Measurements from ENCODE around the gene SCGB1D1. TPM values are rescaled to one million over a fixed set of nuclear protein-coding genes. Genes with fewer than 3 reads are reported as not detected.
"Not testable (repeated sequence)": the region's sequence is repeated elsewhere in the genome, so short reads cannot be mapped to it uniquely, and the experiment has no call there.

Gene SCGB1D1
- total RNA-seq, 1 experiment from 2014 or later = not detected

GRCh38 chr11:62202910-62203309, 12.9 kb downstream of the SCGB1D1 start:
- in situ Hi-C loops (cut with HindIII; ENCODE audit: low pct_unique_long_range_greater_than_20kb, low sequenced_read_pairs) = no loop called here
- DNase-seq (ENCODE audit: low read depth, low spot score) = no peak

- no peak for DNase-seq (ENCODE audit: low read depth, low spot score)
- in situ Hi-C loops (cut with HindIII; ENCODE audit: low pct_unique_long_range_greater_than_20kb, low sequenced_read_pairs) = no loop called here
Observed at GRCh38 chr11:62204430-62204829, 14.4 kb downstream of the SCGB1D1 start.

DNA sequence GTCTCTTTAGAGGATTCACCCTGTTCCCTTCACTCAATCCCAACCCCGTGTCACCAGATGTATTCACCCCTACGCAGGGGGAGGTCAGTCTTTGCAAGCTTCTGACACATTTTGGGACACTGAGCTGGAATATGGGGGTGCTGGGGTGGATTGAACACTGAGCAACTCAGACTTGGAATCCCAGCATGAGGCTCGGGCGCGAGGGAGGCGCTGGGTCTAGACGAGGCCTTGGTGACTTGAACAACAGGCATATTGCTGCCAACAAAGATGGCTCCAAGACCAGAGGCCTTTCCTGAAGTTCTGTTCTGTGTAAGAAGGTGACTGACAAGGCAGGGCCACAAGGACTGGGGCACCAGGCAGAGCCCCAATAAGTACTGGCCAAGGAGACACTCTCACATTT, 15.4 kb downstream of the SCGB1D1 start:
- DNase-seq (ENCODE audit: low read depth, low spot score) = no peak
- in situ Hi-C loops (cut with HindIII; ENCODE audit: low pct_unique_long_range_greater_than_20kb, low sequenced_read_pairs) = no loop called here

DNA sequence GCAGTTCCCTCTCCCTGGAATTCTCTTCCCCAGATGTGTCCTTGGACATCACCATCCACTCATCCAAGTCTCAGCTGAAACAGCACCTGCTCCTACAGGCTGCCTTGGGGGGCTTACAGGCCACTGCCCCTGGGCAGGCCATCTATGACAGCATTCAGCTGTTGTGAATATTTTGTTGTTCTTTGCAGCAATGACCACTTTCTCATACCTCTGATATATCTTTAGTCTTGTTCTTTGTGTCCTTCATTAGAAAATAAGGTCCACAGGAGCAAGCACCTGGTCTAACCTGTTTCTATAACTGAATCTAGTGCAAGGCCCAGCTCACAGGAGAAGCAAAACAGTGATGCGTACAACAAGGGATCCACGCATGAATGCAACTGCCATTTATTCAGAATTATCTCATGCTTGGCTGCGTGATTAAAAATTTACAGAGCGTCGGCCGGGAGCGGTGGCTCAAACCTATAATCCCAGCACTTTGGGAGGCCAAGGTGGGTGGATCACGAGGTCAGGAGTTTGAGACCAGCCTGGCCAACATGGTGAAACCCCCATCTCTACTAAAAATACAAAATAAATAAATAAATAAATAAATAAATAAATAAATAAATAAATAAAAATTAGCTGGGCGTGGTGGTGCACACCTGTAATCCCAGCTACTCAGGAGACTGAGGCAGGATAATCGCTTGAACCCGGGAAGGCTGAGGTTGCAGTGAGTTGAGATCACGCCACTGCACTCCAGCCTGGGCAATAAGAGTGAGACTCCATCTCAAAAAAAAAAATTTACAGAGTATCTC, 16.5 kb downstream of the SCGB1D1 start:
- DNase-seq (ENCODE audit: low read depth, low spot score); in situ Hi-C loops (cut with HindIII; ENCODE audit: low pct_unique_long_range_greater_than_20kb, low sequenced_read_pairs): not testable (repeated sequence)

GRCh38 chr11:62208785-62209144, 18.7 kb downstream of the SCGB1D1 start:
- no peak for DNase-seq (ENCODE audit: low read depth, low spot score)
- in situ Hi-C loops (cut with HindIII; ENCODE audit: low pct_unique_long_range_greater_than_20kb, low sequenced_read_pairs) = no loop called here

DNA sequence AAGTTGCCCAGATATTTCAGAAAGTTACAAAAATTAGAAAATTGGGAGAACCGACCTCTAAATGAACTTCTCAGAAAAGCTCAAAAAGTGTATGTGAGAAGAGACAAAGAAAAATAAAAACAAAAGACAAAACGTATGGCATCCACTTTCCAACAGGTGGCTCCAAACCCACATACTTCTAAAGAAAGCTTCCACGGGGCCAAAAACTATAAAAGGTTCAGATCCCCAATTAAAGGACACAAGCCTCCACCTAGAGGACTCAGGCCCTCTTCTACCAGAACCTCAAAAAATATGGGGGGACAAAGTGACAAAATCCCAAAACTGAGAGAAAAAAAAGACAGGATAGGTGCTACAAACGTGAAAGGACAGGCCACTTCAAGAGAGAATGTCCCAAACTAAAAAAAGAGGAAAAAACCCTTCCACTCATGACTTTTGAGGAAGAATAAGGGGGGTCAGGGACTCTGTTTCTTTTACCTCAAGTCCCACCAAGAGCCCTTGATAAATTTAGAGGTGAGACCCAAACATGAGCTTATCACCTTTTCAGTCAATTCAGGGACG, 27.3 kb downstream of the SCGB1D1 start:
- in situ Hi-C loops (cut with HindIII; ENCODE audit: low pct_unique_long_range_greater_than_20kb, low sequenced_read_pairs) = no loop called here

DNA sequence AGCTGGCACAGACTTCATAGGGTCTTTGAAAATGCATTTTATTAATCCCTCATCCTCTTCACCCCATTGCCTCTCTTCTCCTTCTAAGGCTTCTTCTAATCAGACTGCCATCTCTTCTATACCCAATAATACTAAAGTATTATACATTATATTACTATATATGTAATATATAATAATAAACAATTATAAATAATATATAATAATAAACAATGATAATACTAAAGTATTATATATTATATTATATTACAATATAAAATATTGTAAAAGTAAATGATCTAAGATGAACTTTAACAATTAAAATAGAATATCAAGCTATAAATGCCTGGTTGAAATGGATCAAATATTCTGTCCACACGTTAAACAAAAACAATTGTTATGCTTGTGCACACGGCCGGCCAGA, 31.5 kb downstream of the SCGB1D1 start:
- in situ Hi-C loops (cut with HindIII; ENCODE audit: low pct_unique_long_range_greater_than_20kb, low sequenced_read_pairs) = no loop called here
- no peak for DNase-seq (ENCODE audit: low read depth, low spot score)

More for the DNA sequence above, 27.3 kb downstream of the SCGB1D1 start:
- peak; percentile 48 for DNase-seq (ENCODE audit: low read depth, low spot score)

GRCh38 chr11:62223095-62223494, 33.1 kb downstream of the SCGB1D1 start:
- no peak for DNase-seq (ENCODE audit: low read depth, low spot score)
- in situ Hi-C loops (cut with HindIII; ENCODE audit: low pct_unique_long_range_greater_than_20kb, low sequenced_read_pairs) = no loop called here

DNA sequence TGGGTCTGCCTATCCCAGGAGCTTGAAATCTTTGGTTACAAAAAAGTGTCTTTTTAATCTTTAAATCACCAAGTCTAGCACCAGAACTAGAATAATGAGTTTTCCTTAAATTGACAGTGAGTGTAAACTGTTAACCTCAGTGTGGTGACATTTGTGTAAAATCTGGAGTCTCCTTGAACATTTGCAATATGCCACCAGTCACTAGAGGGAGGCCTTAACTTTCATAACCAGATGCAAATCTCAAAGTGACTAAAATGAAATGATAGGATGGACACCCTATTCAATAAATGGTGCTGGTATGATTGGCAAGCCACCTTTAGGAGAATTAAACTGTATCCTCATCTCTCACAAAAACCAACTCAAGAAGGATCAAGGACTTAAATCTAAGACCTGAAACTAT, 43.7 kb downstream of the SCGB1D1 start:
- in situ Hi-C loops (cut with HindIII; ENCODE audit: low pct_unique_long_range_greater_than_20kb, low sequenced_read_pairs) = no loop called here
- DNase-seq (ENCODE audit: low read depth, low spot score) = no peak

GRCh38 chr11:62236187-62236586, 46.2 kb downstream of the SCGB1D1 start:
- DNase-seq (ENCODE audit: low read depth, low spot score) = no peak
- in situ Hi-C loops (cut with HindIII; ENCODE audit: low pct_unique_long_range_greater_than_20kb, low sequenced_read_pairs) = no loop called here

DNA sequence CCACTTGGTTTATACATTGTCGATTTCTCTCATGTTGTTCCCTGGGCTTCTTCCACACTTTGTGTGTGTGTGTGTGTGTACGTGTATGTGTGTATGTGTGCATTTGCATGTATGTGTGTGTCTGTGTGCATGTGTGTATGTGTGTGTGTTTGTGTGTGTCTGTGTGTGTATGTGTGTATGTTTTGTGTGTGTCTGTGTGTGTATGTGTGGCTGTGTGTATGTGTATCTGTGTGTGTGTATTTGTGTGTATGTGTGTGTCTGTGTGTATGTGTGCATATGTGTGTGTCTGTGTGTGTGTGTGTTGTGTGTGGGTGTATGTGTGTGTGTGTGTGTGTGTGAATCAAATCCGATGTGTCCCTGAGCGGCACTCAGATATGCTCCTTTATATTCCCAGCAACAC, 47.5 kb downstream of the SCGB1D1 start:
- DNase-seq (ENCODE audit: low read depth, low spot score) = no peak
- in situ Hi-C loops (cut with HindIII; ENCODE audit: low pct_unique_long_range_greater_than_20kb, low sequenced_read_pairs) = no loop called here

DNA sequence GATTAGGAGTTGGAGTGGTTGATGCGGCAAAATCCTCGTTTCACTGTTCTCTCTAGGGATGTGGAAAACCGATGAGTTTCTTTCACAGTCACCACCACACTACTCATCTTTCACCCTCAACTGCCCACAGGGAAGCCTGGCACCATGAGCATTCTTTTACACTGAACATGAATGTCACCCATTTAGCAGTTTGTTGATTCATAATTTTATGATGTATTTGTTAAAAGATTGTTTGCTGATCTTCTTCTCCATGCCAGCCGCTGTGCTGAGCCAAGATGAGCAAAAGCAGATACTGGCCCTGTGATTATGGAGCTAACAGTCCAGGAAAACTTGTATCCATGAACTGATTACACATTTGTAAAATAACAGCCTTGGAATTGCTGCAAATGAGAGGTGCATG, 48.1 kb downstream of the SCGB1D1 start:
- in situ Hi-C loops (cut with HindIII; ENCODE audit: low pct_unique_long_range_greater_than_20kb, low sequenced_read_pairs) = no loop called here
- no peak for DNase-seq (ENCODE audit: low read depth, low spot score)

- in situ Hi-C loops (cut with HindIII; ENCODE audit: low pct_unique_long_range_greater_than_20kb, low sequenced_read_pairs) = no loop called here
- no peak for DNase-seq (ENCODE audit: low read depth, low spot score)
Observed at GRCh38 chr11:62241095-62241494, 51.1 kb downstream of the SCGB1D1 start.

DNA sequence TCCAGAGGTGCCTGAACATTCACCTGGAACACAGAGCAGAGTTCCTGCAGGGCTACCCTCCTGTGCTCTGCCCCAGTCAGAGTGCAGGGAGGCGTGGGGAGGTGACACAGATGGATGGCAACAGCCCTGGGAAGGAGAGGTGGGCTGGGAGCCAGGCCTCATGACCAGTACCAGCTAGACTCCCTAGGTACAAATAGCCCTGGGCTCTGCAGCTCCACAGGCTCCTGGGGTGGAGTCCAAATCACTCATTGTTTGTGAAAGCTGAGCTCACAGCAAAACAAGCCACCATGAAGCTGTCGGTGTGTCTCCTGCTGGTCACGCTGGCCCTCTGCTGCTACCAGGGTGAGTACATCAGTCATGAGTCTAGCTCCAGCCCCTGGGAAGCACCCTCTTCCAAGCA, 52.0 kb downstream of the SCGB1D1 start, which contains the start of gene SCGB1D2:
TSS of gene SCGB1D2 (plus strand) at position 219 of the 400 bp plus-strand sequence. CDS start at position 288, 69 bp downstream.
- in situ Hi-C loops (cut with HindIII; ENCODE audit: low pct_unique_long_range_greater_than_20kb, low sequenced_read_pairs) = no loop called here
- DNase-seq (ENCODE audit: low read depth, low spot score) = peak; percentile 91

Other genes starting within 250 kb of the SCGB1D1 start
- 47.8 and 50.6 TPM in 2 replicates for gene BEST1, start 239.9 kb upstream of the SCGB1D1 start, total RNA-seq (2014; rRNA removed; shearing (Covaris generic))
- 1,001 and 1,103 TPM in 2 replicates for gene FTH1, start 222.6 kb upstream of the SCGB1D1 start, total RNA-seq (2014; rRNA removed; shearing (Covaris generic))
- 54.5 and 61.8 TPM in 2 replicates for gene INCENP, start 66.2 kb upstream of the SCGB1D1 start, total RNA-seq (2014; rRNA removed; shearing (Covaris generic))
- gene SCGB2A1, start 18.5 kb downstream of the SCGB1D1 start, total RNA-seq (2014; rRNA removed; shearing (Covaris generic)) = not detected in 2 replicates
- gene SCGB1D2, start 52.0 kb downstream of the SCGB1D1 start, total RNA-seq (2014; rRNA removed; shearing (Covaris generic)) = 4.5 and 6.0 TPM in 2 replicates
- not detected in 2 replicates for gene SCGB2A2, start 79.9 kb downstream of the SCGB1D1 start, total RNA-seq (2014; rRNA removed; shearing (Covaris generic))
- gene SCGB1D4, start 108.9 kb downstream of the SCGB1D1 start, total RNA-seq (2014; rRNA removed; shearing (Covaris generic)) = not detected in 2 replicates
- 7.2 and 8.0 TPM in 2 replicates for gene ASRGL1, start 147.2 kb downstream of the SCGB1D1 start, total RNA-seq (2014; rRNA removed; shearing (Covaris generic))
- gene SCGB1A1, start 228.8 kb downstream of the SCGB1D1 start, total RNA-seq (2014; rRNA removed; shearing (Covaris generic)) = not detected in 2 replicates